Left lung (tissue), 10 donors: ENCODE data around the gene DRD5. TPM values are rescaled to one million over a fixed set of nuclear protein-coding genes. Genes with fewer than 3 reads are reported as not detected.

ENCODE experiments used
- ATAC-seq: fragments of 200-7000 bp; cut with Tn5 transposase; one replicate; pipeline ENCODE4 v1.9.1; 2020; ENCODE audit warnings: moderate library complexity
- DNase-seq, 4 donors: peaks; one replicate each; pipeline ENCODE4 v3.0.0-alpha.2; 2013 to 2020
- H3K27ac ChIP-seq, 2 donors: fragments of 200-600 bp; sonication (generic) in 1 of 2; one replicate each; pipeline versions ENCODE4 v1.5.0 to v1.8.0; 2020 to 2021
- H3K27me3 ChIP-seq, 2 donors: fragments of 200-600 bp; sonication (generic) in 1 of 2; one replicate each; pipeline versions ENCODE4 v1.5.0 to v1.8.0; 2020 to 2021
- H3K36me3 ChIP-seq, 2 donors: fragments of 200-600 bp; sonication (generic) in 1 of 2; one replicate each; pipeline versions ENCODE4 v1.5.0 to v1.8.0; 2020 to 2021
- H3K4me1 ChIP-seq, 2 donors: fragments of 200-600 bp; one replicate each; pipeline ENCODE4 v1.8.0; 2021
- H3K4me3 ChIP-seq, 2 donors: fragments of 200-600 bp; sonication (generic) in 1 of 2; one replicate each; pipeline versions ENCODE4 v1.5.0 to v1.8.0; 2020 to 2021; ENCODE audit warnings: mild to moderate bottlenecking in 1 of 2
- H3K9me3 ChIP-seq, 2 donors: fragments of 200-600 bp; sonication (generic) in 1 of 2; one replicate each; pipeline versions ENCODE4 v1.5.0 to v1.8.0; 2020 to 2021
- CTCF ChIP-seq, 2 donors: fragments of 200-600 bp; sonication (generic) in 1 of 2; IDR thresholded peaks; one replicate each; pipeline versions ENCODE4 v1.5.0 to v1.8.0; 2021; ENCODE audit warnings: antibody characterized with exemption in 2 of 2
- intact Hi-C, 2 donors: fragments of 100-400 bp; cut with DNase I; formaldehyde crosslinking; loops; one replicate each; pipeline versions ENCODE4 v1.11.2 to v1.14.2; 2022
- polyA plus RNA-seq, 6 donors: library from polyadenylated mRNA; unstranded; fragments of 120-200 nt; gene quantifications; one replicate each; pipeline ENCODE4 v1.2.1, GENCODE V29; 2013; ENCODE audit not compliant: insufficient read length in 6 of 6
- total RNA-seq, 2 donors: library from RNA; stranded (reverse); fragmentation: NEBNext Ultra II Directional; extraction: Animal tissue kit (Norgen Biotek cat#: 25700); gene quantifications; one replicate each; pipeline ENCODE4 v1.2.1, GENCODE V29; 2021
- donor health status: DM: no; HTN: yes; CAD: no.
- donor health status: DM: no; HTN: no; CAD: no.

Gene DRD5
- total and polyA plus RNA-seq, 8 donors: 0.09 TPM; not detected in 7

GRCh38 chr4:9816285-9816684 lies 34.9 kb downstream of the DRD5 start:
- Histone ChIP-seq H3K4me1 (no peaks in the 10 kb centered on the region), H3K9me3 (no peaks in the 10 kb centered on the region), H3K27ac (no peak overlapping the region), H3K27me3 (no peaks in the 10 kb centered on the region), H3K36me3 (no peaks in the 10 kb centered on the region), H3K4me3 (no peak overlapping the region)
- DNase-seq (no peak), ATAC-seq (no peak)
- intact Hi-C loops: no loop called here
- no peak for TF ChIP-seq CTCF (IDR thresholded peaks at IDR 0.05)

- Histone ChIP-seq H3K9me3 (no peaks in the 10 kb centered on the region), H3K4me1 (no peaks in the 10 kb centered on the region), H3K4me3 (no peak overlapping the region), H3K27ac (no peak overlapping the region), H3K27me3 (peaks cover 0 to 5% of the 10 kb centered on the region in 2 donors), H3K36me3 (no peaks in the 10 kb centered on the region)
- TF ChIP-seq CTCF (IDR thresholded peaks at IDR 0.05): no peak
- intact Hi-C loops: no loop called here
- DNase-seq (no peak), ATAC-seq (no peak)
Measured at GRCh38 chr4:9820343-9820742, 38.9 kb downstream of the DRD5 start.

GRCh38 chr4:9825049-9825448 lies 43.6 kb downstream of the DRD5 start:
- Histone ChIP-seq H3K36me3 (no peaks in the 10 kb centered on the region), H3K27ac (no peak overlapping the region), H3K9me3 (no peaks in the 10 kb centered on the region), H3K4me1 (no peaks in the 10 kb centered on the region), H3K4me3 (no peak overlapping the region), H3K27me3 (peaks cover 0 to 5% of the 10 kb centered on the region in 2 donors)
- intact Hi-C loops: no loop called here
- peak; percentile 88 for ATAC-seq
- no peak for TF ChIP-seq CTCF (IDR thresholded peaks at IDR 0.05)
- DNase-seq: no peak

GRCh38 chr4:9826551-9826950 lies 45.1 kb downstream of the DRD5 start:
- ATAC-seq (no peak), DNase-seq (no peak)
- peaks cover 0 to 5% of the 10 kb centered on the region in 2 donors for H3K27me3 ChIP-seq
- H3K27ac ChIP-seq: no peak overlapping the region
- TF ChIP-seq CTCF (IDR thresholded peaks at IDR 0.05): no peak
- no peaks in the 10 kb centered on the region for H3K4me1 ChIP-seq
- H3K9me3 ChIP-seq: no peaks in the 10 kb centered on the region
- H3K4me3 ChIP-seq: no peak overlapping the region
- H3K36me3 ChIP-seq: no peaks in the 10 kb centered on the region
- intact Hi-C loops: no loop called here

- no peak for ATAC-seq
- TF ChIP-seq CTCF (IDR thresholded peaks at IDR 0.05): no peak
- no peaks in the 10 kb centered on the region for H3K9me3 ChIP-seq
- no peaks in the 10 kb centered on the region for H3K27me3 ChIP-seq
- intact Hi-C loops: no loop called here
- H3K27ac ChIP-seq: no peak overlapping the region
- H3K36me3 ChIP-seq: no peaks in the 10 kb centered on the region
- DNase-seq: no peak
- no peaks in the 10 kb centered on the region for H3K4me1 ChIP-seq
- no peak overlapping the region for H3K4me3 ChIP-seq
Measured at GRCh38 chr4:9832640-9833039, 51.2 kb downstream of the DRD5 start.
